HepG2 (cell line): ENCODE measurements around the gene UBXN2A. TPM values are rescaled to one million over a fixed set of nuclear protein-coding genes. Genes with fewer than 3 reads are reported as not detected.
A peak's percentile ranks its signal among the peaks of the same experiment; 100 is the strongest.

Experiments used
- AGO1 ChIP-seq: fragments of 200-400 bp; formaldehyde crosslinking; IDR thresholded peaks from 2 replicates; pipeline ENCODE4 v1.6.1; 2017; ENCODE audit warnings: mild to moderate bottlenecking, low read depth, low read length, moderate library complexity; ENCODE audit not compliant: poor library complexity, severe bottlenecking
- ARNTL ChIP-seq: sonication (generic); formaldehyde crosslinking; IDR thresholded peaks from 2 replicates; pipeline ENCODE4 v1.4.0; 2020; ENCODE audit warnings: mild to moderate bottlenecking, missing genetic modification reagents
- CBX1 ChIP-seq: IDR thresholded peaks from one replicate; pipeline ENCODE4 v1.6.1; 2016; ENCODE audit warnings: antibody characterized with exemption, low read depth
- CEBPG ChIP-seq: IDR thresholded peaks from 2 replicates; pipeline ENCODE4 v1.6.1; 2016
- HMGA1 ChIP-seq: sonication (generic); formaldehyde crosslinking; conservative IDR thresholded peaks from 2 replicates; pipeline ENCODE4 v1.4.0; 2020; ENCODE audit warnings: missing genetic modification reagents
- IRF2 ChIP-seq: IDR thresholded peaks from 2 replicates; pipeline ENCODE4 v1.6.1; 2018; ENCODE audit warnings: missing genetic modification reagents, missing compliant biosample characterization
- MAFK ChIP-seq, 2 experiments: IDR thresholded peaks in 1 of 2; conservative IDR thresholded peaks in 1 of 2; 2 replicates each; pipeline ENCODE4 v1.6.1; 2011; ENCODE audit warnings: improper control_type of control experiment in 2 of 2, low read length in 2 of 2
- MBD4 ChIP-seq: IDR thresholded peaks from 2 replicates; pipeline ENCODE4 v1.6.1; 2012; ENCODE audit warnings: low read length, inconsistent platforms, borderline replicate concordance
- NFE2L2 ChIP-seq: fragments of 150-350 bp; IDR thresholded peaks from 2 replicates; pipeline ENCODE4 v1.6.1; 2014; ENCODE audit warnings: low read length
- NFYB ChIP-seq: sonication (generic); formaldehyde crosslinking; IDR thresholded peaks from 2 replicates; pipeline ENCODE4 v1.4.0; 2020; ENCODE audit warnings: missing genetic modification reagents
- PLRG1 ChIP-seq: fragments of 450-650 bp; conservative IDR thresholded peaks from 2 replicates; pipeline ENCODE4 v1.6.1; 2016
- SETDB1 ChIP-seq: sonication (generic); formaldehyde crosslinking; IDR thresholded peaks from 2 replicates; pipeline ENCODE4 v1.5.1; 2020; ENCODE audit warnings: missing genetic modification reagents, mild to moderate bottlenecking, borderline replicate concordance
- SNAI1 ChIP-seq: sonication (generic); formaldehyde crosslinking; IDR thresholded peaks from 2 replicates; pipeline ENCODE4 v1.5.0; 2020; ENCODE audit warnings: mild to moderate bottlenecking, missing genetic modification reagents, borderline replicate concordance
- SP5 ChIP-seq: IDR thresholded peaks from 2 replicates; pipeline ENCODE4 v1.6.1; 2016; ENCODE audit warnings: low read depth, borderline replicate concordance
- SYNCRIP ChIP-seq: fragments of 200-400 bp; formaldehyde crosslinking; IDR thresholded peaks from 2 replicates; pipeline ENCODE4 v1.6.1; 2018; ENCODE audit warnings: mild to moderate bottlenecking, low read depth, low read length; ENCODE audit not compliant: insufficient read depth
- THYN1 ChIP-seq: sonication (generic); formaldehyde crosslinking; IDR thresholded peaks from 2 replicates; pipeline ENCODE4 v1.8.1; 2023; ENCODE audit warnings: low read depth, mild to moderate bottlenecking, moderate library complexity, missing genetic modification reagents, borderline replicate concordance
- YEATS2 ChIP-seq: sonication (generic); formaldehyde crosslinking; IDR thresholded peaks from 2 replicates; pipeline ENCODE4 v1.4.0; 2020; ENCODE audit warnings: missing genetic modification reagents, borderline replicate concordance
- ZNF274 ChIP-seq: sonication (generic); formaldehyde crosslinking; IDR thresholded peaks from 2 replicates; pipeline ENCODE4 v1.5.1; 2020; ENCODE audit warnings: mild to moderate bottlenecking, missing genetic modification reagents
- polyA plus RNA-seq, 8 experiments: library from polyadenylated mRNA; depleted of rRNA in 3 of 8; stranded (reverse) in 7 of 8; unstranded in 1 of 8; fragments of >200 nt; fragmentation: Illumina TruSeq in 4 of 8; extraction: Trizol in 4 of 8; gene quantifications; 2 replicates each; pipeline versions ENCODE4 v1.2.1 to v1.2.3, GENCODE V29; 2011 to 2016; ENCODE audit warnings: low read depth in 4 of 8, missing spikeins in 1 of 8, mixed read lengths in 1 of 8; ENCODE audit not compliant: insufficient read depth in 1 of 8
- total RNA-seq, 5 experiments: library from RNA; depleted of rRNA; stranded (reverse); fragments of >200 nt; fragmentation: Illumina TruSeq; extraction: Trizol; gene quantifications; 2 replicates each; pipeline ENCODE4 v1.2.3, GENCODE V29; 2016; ENCODE audit warnings: low read depth in 1 of 5
- TF ChIP-seq, protein P1 (sequence below): sonication (generic); formaldehyde crosslinking; IDR thresholded peaks from 2 replicates; pipeline ENCODE4 v1.9.0; 2021; ENCODE audit warnings: mild to moderate bottlenecking, missing genetic modification reagents
- TF ChIP-seq, protein P2 (sequence below): sonication (generic); formaldehyde crosslinking; IDR thresholded peaks from 2 replicates; pipeline ENCODE4 v1.5.0; 2020; ENCODE audit warnings: mild to moderate bottlenecking, missing genetic modification reagents
- TF ChIP-seq, protein P3 (sequence below): sonication (generic); formaldehyde crosslinking; IDR thresholded peaks from 2 replicates; pipeline ENCODE4 v1.8.0; 2022; ENCODE audit warnings: mild to moderate bottlenecking, missing genetic modification reagents, moderate library complexity

Gene UBXN2A
- total and polyA plus RNA-seq, 2 of the 13 experiments (the other 11 are each of a cell fraction or from before 2014, with no cell fraction given) = 8.3 to 20.9 TPM

DNA sequence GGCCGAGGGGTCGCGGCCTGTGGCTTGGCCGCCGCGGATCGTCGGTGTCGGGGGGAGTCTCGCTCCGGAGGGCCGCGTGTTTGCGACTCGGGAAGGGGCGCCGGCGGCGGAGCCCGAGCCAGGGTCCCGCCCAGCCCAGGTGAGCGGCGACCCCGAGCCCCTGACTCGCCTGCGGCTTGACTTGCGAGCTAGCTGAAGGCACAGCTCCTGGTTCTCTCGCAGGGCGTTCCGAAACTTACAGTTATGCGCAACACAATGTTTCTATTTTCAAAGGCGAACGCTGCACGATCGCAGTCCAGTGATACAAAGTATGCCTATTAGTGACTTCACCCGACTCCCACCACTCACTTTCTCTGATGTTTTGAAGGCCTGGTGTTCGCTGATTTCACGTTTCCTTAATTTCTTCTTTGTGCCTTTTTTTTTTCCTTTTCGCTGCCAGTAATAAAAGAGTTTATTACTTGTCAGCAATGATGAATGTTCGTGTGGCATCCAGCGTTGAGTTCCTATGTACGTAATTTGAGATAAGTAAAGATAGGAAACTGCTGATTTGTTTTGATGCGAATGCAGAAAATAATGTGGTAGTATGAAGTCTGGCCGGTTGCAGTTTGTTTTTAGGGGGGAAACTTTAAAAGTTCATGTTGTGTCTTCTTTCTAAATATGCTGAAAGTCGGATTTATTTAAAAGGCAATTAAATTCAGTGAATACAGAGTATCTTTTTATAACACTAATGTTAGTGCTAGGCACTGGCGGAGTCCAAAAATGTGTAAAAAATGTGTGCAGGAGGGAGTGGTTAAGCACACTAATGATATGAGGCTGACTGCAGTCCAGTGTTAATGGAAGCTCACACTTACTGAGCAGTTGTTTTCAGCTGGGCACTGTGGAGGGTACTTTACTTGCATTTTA, 706 bp downstream of the UBXN2A start (continued):
- TF ChIP-seq, protein P1, sequence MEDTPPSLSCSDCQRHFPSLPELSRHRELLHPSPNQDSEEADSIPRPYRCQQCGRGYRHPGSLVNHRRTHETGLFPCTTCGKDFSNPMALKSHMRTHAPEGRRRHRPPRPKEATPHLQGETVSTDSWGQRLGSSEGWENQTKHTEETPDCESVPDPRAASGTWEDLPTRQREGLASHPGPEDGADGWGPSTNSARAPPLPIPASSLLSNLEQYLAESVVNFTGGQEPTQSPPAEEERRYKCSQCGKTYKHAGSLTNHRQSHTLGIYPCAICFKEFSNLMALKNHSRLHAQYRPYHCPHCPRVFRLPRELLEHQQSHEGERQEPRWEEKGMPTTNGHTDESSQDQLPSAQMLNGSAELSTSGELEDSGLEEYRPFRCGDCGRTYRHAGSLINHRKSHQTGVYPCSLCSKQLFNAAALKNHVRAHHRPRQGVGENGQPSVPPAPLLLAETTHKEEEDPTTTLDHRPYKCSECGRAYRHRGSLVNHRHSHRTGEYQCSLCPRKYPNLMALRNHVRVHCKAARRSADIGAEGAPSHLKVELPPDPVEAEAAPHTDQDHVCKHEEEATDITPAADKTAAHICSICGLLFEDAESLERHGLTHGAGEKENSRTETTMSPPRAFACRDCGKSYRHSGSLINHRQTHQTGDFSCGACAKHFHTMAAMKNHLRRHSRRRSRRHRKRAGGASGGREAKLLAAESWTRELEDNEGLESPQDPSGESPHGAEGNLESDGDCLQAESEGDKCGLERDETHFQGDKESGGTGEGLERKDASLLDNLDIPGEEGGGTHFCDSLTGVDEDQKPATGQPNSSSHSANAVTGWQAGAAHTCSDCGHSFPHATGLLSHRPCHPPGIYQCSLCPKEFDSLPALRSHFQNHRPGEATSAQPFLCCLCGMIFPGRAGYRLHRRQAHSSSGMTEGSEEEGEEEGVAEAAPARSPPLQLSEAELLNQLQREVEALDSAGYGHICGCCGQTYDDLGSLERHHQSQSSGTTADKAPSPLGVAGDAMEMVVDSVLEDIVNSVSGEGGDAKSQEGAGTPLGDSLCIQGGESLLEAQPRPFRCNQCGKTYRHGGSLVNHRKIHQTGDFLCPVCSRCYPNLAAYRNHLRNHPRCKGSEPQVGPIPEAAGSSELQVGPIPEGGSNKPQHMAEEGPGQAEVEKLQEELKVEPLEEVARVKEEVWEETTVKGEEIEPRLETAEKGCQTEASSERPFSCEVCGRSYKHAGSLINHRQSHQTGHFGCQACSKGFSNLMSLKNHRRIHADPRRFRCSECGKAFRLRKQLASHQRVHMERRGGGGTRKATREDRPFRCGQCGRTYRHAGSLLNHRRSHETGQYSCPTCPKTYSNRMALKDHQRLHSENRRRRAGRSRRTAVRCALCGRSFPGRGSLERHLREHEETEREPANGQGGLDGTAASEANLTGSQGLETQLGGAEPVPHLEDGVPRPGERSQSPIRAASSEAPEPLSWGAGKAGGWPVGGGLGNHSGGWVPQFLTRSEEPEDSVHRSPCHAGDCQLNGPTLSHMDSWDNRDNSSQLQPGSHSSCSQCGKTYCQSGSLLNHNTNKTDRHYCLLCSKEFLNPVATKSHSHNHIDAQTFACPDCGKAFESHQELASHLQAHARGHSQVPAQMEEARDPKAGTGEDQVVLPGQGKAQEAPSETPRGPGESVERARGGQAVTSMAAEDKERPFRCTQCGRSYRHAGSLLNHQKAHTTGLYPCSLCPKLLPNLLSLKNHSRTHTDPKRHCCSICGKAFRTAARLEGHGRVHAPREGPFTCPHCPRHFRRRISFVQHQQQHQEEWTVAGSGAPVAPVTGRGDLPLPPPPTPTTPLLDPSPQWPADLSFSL (CRISPR knock-in tag) = peak; percentile 56; the same call in 1 of the 2 replicates
- TF ChIP-seq, protein P2, sequence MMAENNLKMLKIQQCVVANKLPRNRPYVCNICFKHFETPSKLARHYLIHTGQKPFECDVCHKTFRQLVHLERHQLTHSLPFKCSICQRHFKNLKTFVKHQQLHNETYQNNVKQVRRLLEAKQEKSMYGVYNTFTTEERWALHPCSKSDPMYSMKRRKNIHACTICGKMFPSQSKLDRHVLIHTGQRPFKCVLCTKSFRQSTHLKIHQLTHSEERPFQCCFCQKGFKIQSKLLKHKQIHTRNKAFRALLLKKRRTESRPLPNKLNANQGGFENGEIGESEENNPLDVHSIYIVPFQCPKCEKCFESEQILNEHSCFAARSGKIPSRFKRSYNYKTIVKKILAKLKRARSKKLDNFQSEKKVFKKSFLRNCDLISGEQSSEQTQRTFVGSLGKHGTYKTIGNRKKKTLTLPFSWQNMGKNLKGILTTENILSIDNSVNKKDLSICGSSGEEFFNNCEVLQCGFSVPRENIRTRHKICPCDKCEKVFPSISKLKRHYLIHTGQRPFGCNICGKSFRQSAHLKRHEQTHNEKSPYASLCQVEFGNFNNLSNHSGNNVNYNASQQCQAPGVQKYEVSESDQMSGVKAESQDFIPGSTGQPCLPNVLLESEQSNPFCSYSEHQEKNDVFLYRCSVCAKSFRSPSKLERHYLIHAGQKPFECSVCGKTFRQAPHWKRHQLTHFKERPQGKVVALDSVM = no peak
- no peak; the same call in 1 of the 2 replicates for TF ChIP-seq SP5 (CRISPR knock-in tag)
- TF ChIP-seq AGO1 = no peak
- no peak for TF ChIP-seq SYNCRIP
- TF ChIP-seq HMGA1 (CRISPR knock-in tag) = no peak
- TF ChIP-seq IRF2 = peak; percentile 63; the same call in 1 of the 2 replicates
- TF ChIP-seq THYN1 (CRISPR knock-in tag) = no peak
- TF ChIP-seq NFYB (CRISPR knock-in tag) = no peak
- no peak for TF ChIP-seq ZNF274 (CRISPR knock-in tag)
- no peak for TF ChIP-seq PLRG1
- TF ChIP-seq MBD4 = no peak
- peak; percentile 21; the same call in 1 of the 2 replicates for TF ChIP-seq CEBPG
- TF ChIP-seq NFE2L2 = no peak
- no peak for TF ChIP-seq CBX1
- no peak for TF ChIP-seq SNAI1 (CRISPR knock-in tag)
- TF ChIP-seq ARNTL = no peak
- 0 out of 4 replicates have a peak, but pooled peaks of 1 of the 2 experiments have one; percentile 20 for TF ChIP-seq MAFK (conservative IDR thresholded peaks at IDR 0.05 in 1 of 2, IDR thresholded peaks at IDR 0.05 in 1 of 2; ENCODE audit: low read length in 2 of 2)
- no peak for TF ChIP-seq YEATS2 (CRISPR knock-in tag)
- TF ChIP-seq SETDB1 (CRISPR knock-in tag) = no peak
- TF ChIP-seq, protein P3, sequence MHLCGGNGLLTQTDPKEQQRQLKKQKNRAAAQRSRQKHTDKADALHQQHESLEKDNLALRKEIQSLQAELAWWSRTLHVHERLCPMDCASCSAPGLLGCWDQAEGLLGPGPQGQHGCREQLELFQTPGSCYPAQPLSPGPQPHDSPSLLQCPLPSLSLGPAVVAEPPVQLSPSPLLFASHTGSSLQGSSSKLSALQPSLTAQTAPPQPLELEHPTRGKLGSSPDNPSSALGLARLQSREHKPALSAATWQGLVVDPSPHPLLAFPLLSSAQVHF (CRISPR knock-in tag) = no peak
